GM12878 (cell line): ENCODE data around the gene UBE2D1. TPM values are rescaled to one million over a fixed set of nuclear protein-coding genes. Genes with fewer than 3 reads are reported as not detected.

ENCODE experiments used
- ATAC-seq: fragments of 200-7000 bp; cut with Tn5 transposase; 3 replicates; pipeline ENCODE4 v1.9.1; 2020; ENCODE audit warnings: mild to moderate bottlenecking, moderate library complexity
- BruUV-seq: library from RNA; stranded (reverse); fragments of 400-500 nt; replicated peaks from 2 replicates; lab custom pipeline; 2021; lab: Mats Ljungman, UMichigan
- CTCF ChIA-PET: fragments of 300-600 bp; sonication (Branson Sonifier 250); formaldehyde crosslinking; extraction: SDS; loops from one replicate; lab custom pipeline; 2021; ENCODE audit warnings: inconsistent platforms; lab: Yijun Ruan, JAX
- POLR2A ChIA-PET: fragments of 350-600 bp; formaldehyde crosslinking; extraction: SDS; loops from one replicate; lab custom pipeline; 2021; ENCODE audit warnings: inconsistent platforms; lab: Charles Lee
- RAD21 ChIA-PET: fragments of 300-600 bp; sonication (Branson Sonifier 250); formaldehyde crosslinking; loops from one replicate; lab custom pipeline; 2023; ENCODE audit warnings: antibody characterized with exemption; ENCODE audit not compliant: unreplicated experiment; lab: Charles Lee
- SMC1A ChIA-PET: fragments of 300-600 bp; sonication (Branson Sonifier 250); formaldehyde crosslinking; loops from one replicate; lab custom pipeline; 2023; ENCODE audit not compliant: unreplicated experiment, uncharacterized antibody; lab: Charles Lee
- DNase-seq: peaks from one replicate; pipeline ENCODE4 v3.0.0-alpha.2; 2011; ENCODE audit warnings: low read depth, low spot score
- FAIRE-seq: peaks from 3 replicates; lab custom pipeline; 2011; peaks lifted over from hg19 to GRCh38; lab: Jason Lieb, UNC
- H2AFZ ChIP-seq: 2 replicates; pipeline ENCODE4 v1.6.0; 2011; ENCODE audit warnings: low read depth, low read length, control low read depth; ENCODE audit not compliant: control insufficient read depth
- H3K27ac ChIP-seq: 2 replicates; pipeline ENCODE4 v1.5.1; 2011; ENCODE audit warnings: control low read depth; ENCODE audit not compliant: control insufficient read depth, insufficient read depth
- H3K27me3 ChIP-seq, 2 experiments: replicated peaks in 1 of 2; 2 replicates each; pipeline versions ENCODE4 v1.6.0 to v1.6.1; 2011; ENCODE audit warnings: low read length in 1 of 2; ENCODE audit not compliant: control insufficient read depth in 2 of 2, insufficient read depth in 2 of 2
- H3K36me3 ChIP-seq, 2 experiments: 2 replicates each; pipeline ENCODE4 v1.5.1; 2011; ENCODE audit warnings: low read length in 1 of 2; ENCODE audit not compliant: control insufficient read depth in 2 of 2, insufficient read depth in 2 of 2
- H3K4me1 ChIP-seq: 2 replicates; pipeline ENCODE4 v1.6.1; 2011; ENCODE audit warnings: mild to moderate bottlenecking, low read length, moderate library complexity, mixed read lengths; ENCODE audit not compliant: control insufficient read depth, insufficient read depth
- H3K4me2 ChIP-seq: 2 replicates; pipeline ENCODE4 v1.6.0; 2011; ENCODE audit warnings: control low read depth; ENCODE audit not compliant: control insufficient read depth, insufficient read depth
- H3K4me3 ChIP-seq: fragments of 200-600 bp; sonication (generic); 2 replicates; pipeline ENCODE4 v1.5.1; 2016
- H3K79me2 ChIP-seq: 2 replicates; pipeline ENCODE4 v1.6.0; 2011; ENCODE audit warnings: low read length; ENCODE audit not compliant: control insufficient read depth, insufficient read depth
- H3K9ac ChIP-seq: 2 replicates; pipeline ENCODE4 v1.8.0; 2011; ENCODE audit warnings: low read length, control low read depth, mixed read lengths; ENCODE audit not compliant: control insufficient read depth, insufficient read depth
- H3K9me3 ChIP-seq: replicated peaks from 3 replicates; pipeline ENCODE4 v1.5.1; 2011; ENCODE audit warnings: mild to moderate bottlenecking, low read length; ENCODE audit not compliant: control insufficient read depth, insufficient read depth
- H4K20me1 ChIP-seq: 2 replicates; pipeline ENCODE4 v1.6.0; 2011; ENCODE audit not compliant: control insufficient read depth, insufficient read depth
- CHD1 ChIP-seq: IDR thresholded peaks from 2 replicates; pipeline ENCODE4 v1.6.1; 2012; ENCODE audit warnings: low read depth, low read length, improper control_type of control experiment
- ELK1 ChIP-seq: IDR thresholded peaks from 2 replicates; pipeline ENCODE4 v1.6.1; 2012; ENCODE audit warnings: low read depth, low read length, improper control_type of control experiment
- HDAC2 ChIP-seq: fragments of 200-600 bp; sonication (generic); IDR thresholded peaks from 2 replicates; pipeline ENCODE4 v1.6.1; 2017
- JUND ChIP-seq: IDR thresholded peaks from 2 replicates; pipeline ENCODE4 v1.6.1; 2012; ENCODE audit warnings: low read depth, mild to moderate bottlenecking, low read length, improper control_type of control experiment, moderate library complexity
- MAX ChIP-seq: IDR thresholded peaks from 2 replicates; pipeline ENCODE4 v1.6.1; 2012; ENCODE audit warnings: low read depth, low read length, improper control_type of control experiment
- NR2C1 ChIP-seq: fragments of 450-650 bp; IDR thresholded peaks from 2 replicates; pipeline ENCODE4 v1.6.1; 2017; ENCODE audit warnings: antibody characterized with exemption, mild to moderate bottlenecking, moderate library complexity
- PAX8 ChIP-seq: fragments of 450-650 bp; IDR thresholded peaks from 2 replicates; pipeline ENCODE4 v1.6.1; 2017; ENCODE audit warnings: mild to moderate bottlenecking, moderate library complexity
- RAD21 ChIP-seq: IDR thresholded peaks from 2 replicates; pipeline ENCODE4 v1.6.1; 2011; ENCODE audit warnings: mild to moderate bottlenecking, low read depth, low read length, moderate library complexity; ENCODE audit not compliant: insufficient read depth
- RB1 ChIP-seq: fragments of 450-650 bp; formaldehyde crosslinking; IDR thresholded peaks from 2 replicates; pipeline ENCODE4 v1.6.1; 2017; ENCODE audit warnings: mild to moderate bottlenecking, borderline replicate concordance
- SMAD5 ChIP-seq: IDR thresholded peaks from 2 replicates; pipeline ENCODE4 v1.6.1; 2016; ENCODE audit warnings: antibody characterized with exemption, low read depth
- STAT3 ChIP-seq: IDR thresholded peaks from 2 replicates; pipeline ENCODE4 v1.6.1; 2011; ENCODE audit warnings: low read depth, low read length, improper control_type of control experiment
- SUZ12 ChIP-seq: fragments of 200-600 bp; sonication (generic); IDR thresholded peaks from one replicate; pipeline ENCODE4 v1.6.1; 2018; ENCODE audit warnings: antibody characterized with exemption, mild to moderate bottlenecking; ENCODE audit not compliant: unreplicated experiment
- TAF1 ChIP-seq: IDR thresholded peaks from 2 replicates; pipeline ENCODE4 v1.6.1; 2011; ENCODE audit warnings: mild to moderate bottlenecking, low read depth, low read length, borderline replicate concordance
- USF1 ChIP-seq: IDR thresholded peaks from 2 replicates; pipeline ENCODE4 v1.6.1; 2011; ENCODE audit warnings: borderline replicate concordance, low read depth, mild to moderate bottlenecking, moderate library complexity, mixed read lengths, low read length; ENCODE audit not compliant: insufficient read depth; ENCODE audit errors: extremely low read length
- ZBTB33 ChIP-seq: fragments of 450-650 bp; IDR thresholded peaks from 2 replicates; pipeline ENCODE4 v1.6.1; 2017; ENCODE audit warnings: mild to moderate bottlenecking
- ZNF274 ChIP-seq: IDR thresholded peaks from one replicate; pipeline ENCODE4 v1.8.0; 2011; ENCODE audit not compliant: insufficient read length, insufficient read depth
- WGBS: methylation state at CpG from one replicate; pipeline ENCODE4 v1.1.6; 2016; ENCODE audit warnings: low lambda C conversion rate; ENCODE audit not compliant: insufficient replicate concordance, insufficient coverage; ENCODE audit errors: missing lambda C conversion rate; 5-methylcytosine and 5-hydroxymethylcytosine counted together
- in situ Hi-C: fragments of 300-500 bp; cut with MboI; formaldehyde crosslinking; loops from 9 replicates; pipeline ENCODE4 v1.14.3; 2018; ENCODE audit warnings: mixed read lengths
- intact Hi-C: fragments of 100-400 bp; cut with micrococcal nuclease; formaldehyde crosslinking; loops from one replicate; pipeline ENCODE4 v1.14.2; 2022; ENCODE audit not compliant: unreplicated experiment
- polyA plus RNA-seq, 11 experiments: library from polyadenylated mRNA; depleted of rRNA in 4 of 11; unstranded in 6 of 11; stranded (reverse) in 5 of 11; fragments of >200 nt; fragmentation: Nextera tagmentation in 4 of 11; fragmentation: Illumina TruSeq in 1 of 11; extraction: Ambion mirVana in 4 of 11; extraction: Trizol in 1 of 11; gene quantifications; 1 replicate in 1 of 11; 2 replicates in 10 of 11; pipeline versions ENCODE4 v1.2.1 to v1.2.3, GENCODE V29; 2011 to 2016; ENCODE audit warnings: inconsistent platforms in 2 of 11, missing spikeins in 2 of 11, low read depth in 1 of 11
- total RNA-seq, 4 experiments: library from RNA; depleted of rRNA in 3 of 4; stranded (reverse); fragments of >200 nt in 3 of 4; fragmentation: Illumina TruSeq in 1 of 4; extraction: Trizol in 1 of 4; gene quantifications; 2 replicates each; pipeline versions ENCODE4 v1.2.1 to v1.2.3, GENCODE V29; 2013 to 2021

Gene UBE2D1
- total and polyA plus RNA-seq, 10 of the 15 experiments (the other 5 are each of a cell fraction or from before 2014, with no cell fraction given): 6.1 to 32.0 (median 15.5) TPM

GRCh38 chr10:58389024-58389423 is 54.2 kb downstream of the UBE2D1 start:
- DNase-seq (no peak), ATAC-seq (no peak), FAIRE-seq (no peak)
- H3K27me3 ChIP-seq: no peaks in the 10 kb centered on the region
- no peak overlapping the region for H3K4me3 ChIP-seq
- peaks cover 5% of the 10 kb centered on the region for H3K4me1 ChIP-seq
- no peak overlapping the region for H3K9ac ChIP-seq
- intact Hi-C loops: loop anchor here (5.0 to 10.0 kb wide), 2 partner anchors 212 to 1966 kb away; no protein-coding TSS in a partner anchor
- no peak overlapping the region for H3K4me2 ChIP-seq
- H3K27ac ChIP-seq: no peak overlapping the region
- WGBS: 97% methylated on average over 3 of the region's 3 CpGs
- ChIA-PET POLR2A (no interaction called here), RAD21 (interaction anchor here (1.0 kb wide), 1 partner anchor 88 kb away, joined by 4 read pairs; no protein-coding TSS in a partner anchor), SMC1A (interaction anchor here (4.0 kb wide), 1 partner anchor 89 kb away, joined by 26 read pairs; no protein-coding TSS in a partner anchor), CTCF (interaction anchor here (0.7 to 6.9 kb wide), 4 partner anchors 88 to 212 kb away, joined by 3 to 67 read pairs (median 28); no protein-coding TSS in a partner anchor)
- peaks cover 0 to 14% of the 10 kb centered on the region in 2 experiments; a peak in 3 of 4 replicates for H3K36me3 ChIP-seq
- in situ Hi-C loops: loop anchor here (10.0 kb wide), 1 partner anchor 214 kb away; no protein-coding TSS in a partner anchor
- no peaks in the 10 kb centered on the region for H4K20me1 ChIP-seq
- TF ChIP-seq STAT3 (no peak), ZNF274 (no peak), JUND (no peak), MAX (no peak), USF1 (no peak), PAX8 (no peak), RB1 (no peak), SMAD5 (no peak), TAF1 (no peak), HDAC2 (no peak), CHD1 (no peak), ELK1 (no peak), RAD21 (no peak), NR2C1 (no peak), ZBTB33 (no peak), SUZ12 (no peak)
- BruUV-seq: no TSS peak
- no peaks in the 10 kb centered on the region for H3K9me3 ChIP-seq
- H2AFZ ChIP-seq: no peak overlapping the region
- H3K79me2 ChIP-seq: peaks cover 46% of the 10 kb centered on the region
